ENCODE data around the gene CLDN6.

CLDN6 gene

GRCh38 chr16:3030222-3031212 is 12.5 kb upstream of the CLDN6 start:
- ATAC-seq: no peak
- no peak for TF ChIP-seq ISL1 (CRISPR knock-in tag; IDR thresholded peaks at IDR 0.05)
- TF ChIP-seq ZC3H10 (CRISPR knock-in tag; IDR thresholded peaks at IDR 0.05): no peak
- no peak for TF ChIP-seq PPARA (CRISPR knock-in tag; IDR thresholded peaks at IDR 0.05; ENCODE audit: borderline replicate concordance)
- TF ChIP-seq CSRNP3 (CRISPR knock-in tag; IDR thresholded peaks at IDR 0.05): no peak
- no peak for TF ChIP-seq TOX (CRISPR knock-in tag; IDR thresholded peaks at IDR 0.05; ENCODE audit: borderline replicate concordance)
- no peak for TF ChIP-seq PATZ1 (CRISPR knock-in tag; IDR thresholded peaks at IDR 0.05; ENCODE audit: borderline replicate concordance)
- TF ChIP-seq ARNTL (CRISPR knock-in tag; IDR thresholded peaks at IDR 0.05; ENCODE audit: borderline replicate concordance, low read depth): no peak
- TF ChIP-seq ESRRG (CRISPR knock-in tag; IDR thresholded peaks at IDR 0.05): no peak
- no peak for TF ChIP-seq OSR1 (CRISPR knock-in tag; IDR thresholded peaks at IDR 0.05)
- TF ChIP-seq TSHZ2 (CRISPR knock-in tag; IDR thresholded peaks at IDR 0.05): no peak
- no peak for TF ChIP-seq TCF4 (CRISPR knock-in tag; IDR thresholded peaks at IDR 0.05; ENCODE audit: borderline replicate concordance)
- no peak for TF ChIP-seq CREB5 (CRISPR knock-in tag; IDR thresholded peaks at IDR 0.05; ENCODE audit: low read depth)
- TF ChIP-seq SNAI2 (CRISPR knock-in tag; IDR thresholded peaks at IDR 0.05): no peak
- no peak for TF ChIP-seq ZFP30 (CRISPR knock-in tag; IDR thresholded peaks at IDR 0.05)

- peak; percentile 7 for ATAC-seq
- TF ChIP-seq CSDC2 (CRISPR knock-in tag; IDR thresholded peaks at IDR 0.05) (no peak), CSRNP3 (CRISPR knock-in tag; IDR thresholded peaks at IDR 0.05) (no peak), PPARA (CRISPR knock-in tag; IDR thresholded peaks at IDR 0.05; ENCODE audit: borderline replicate concordance) (no peak), POU6F1 (CRISPR knock-in tag; IDR thresholded peaks at IDR 0.05; ENCODE audit: borderline replicate concordance, low read depth) (no peak), ARNTL (CRISPR knock-in tag; IDR thresholded peaks at IDR 0.05; ENCODE audit: borderline replicate concordance, low read depth) (no peak), ZNF565 (CRISPR knock-in tag; conservative IDR thresholded peaks at IDR 0.05; ENCODE audit: low read depth) (no peak), RARB (CRISPR knock-in tag; IDR thresholded peaks at IDR 0.05) (no peak), GLIS3 (CRISPR knock-in tag; IDR thresholded peaks at IDR 0.05) (no peak), SNAI2 (CRISPR knock-in tag; IDR thresholded peaks at IDR 0.05) (no peak), ZNF70 (CRISPR knock-in tag; IDR thresholded peaks at IDR 0.05) (no peak), ZFP30 (CRISPR knock-in tag; IDR thresholded peaks at IDR 0.05) (no peak), TSHZ2 (CRISPR knock-in tag; IDR thresholded peaks at IDR 0.05) (no peak)
These were observed 11.7 kb upstream of the CLDN6 start for GRCh38 chr16:3029491-3030221.
